A673 (cell line): ENCODE results near the gene RELL2. TPM values are rescaled to one million over a fixed set of nuclear protein-coding genes. Genes with fewer than 3 reads are reported as not detected.

Experiments
- BruUV-seq: library from RNA; stranded (reverse); fragments of 400-500 nt; replicated peaks from 2 replicates; lab custom pipeline; 2021; lab: Mats Ljungman, UMichigan
- CTCF ChIA-PET: fragments of 300-600 bp; sonication (Branson Sonifier 250); formaldehyde crosslinking; loops from one replicate; lab custom pipeline; 2022; ENCODE audit warnings: antibody characterized with exemption; lab: Charles Lee
- POLR2A ChIA-PET: fragments of 300-600 bp; sonication (Branson Sonifier 250); formaldehyde crosslinking; loops from one replicate; lab custom pipeline; 2022; ENCODE audit warnings: antibody characterized with exemption; ENCODE audit not compliant: low non-redundant PET; lab: Charles Lee
- DNase-seq: peaks from one replicate; pipeline ENCODE4 v3.0.0-alpha.2; 2015; ENCODE audit warnings: low spot score
- H3K27ac ChIP-seq: fragments of 200-600 bp; sonication (generic); 2 replicates; pipeline ENCODE4 v1.5.1; 2016; ENCODE audit warnings: mixed run types, low read depth, mild to moderate bottlenecking, mixed read lengths, antibody characterized with exemption, low read length; ENCODE audit not compliant: poor library complexity, severe bottlenecking
- H3K27me3 ChIP-seq: fragments of 200-600 bp; sonication (generic); replicated peaks from 2 replicates; pipeline ENCODE4 v1.6.1; 2017; ENCODE audit warnings: mixed run types, low read depth, mild to moderate bottlenecking, mixed read lengths, antibody characterized with exemption, low read length; ENCODE audit not compliant: insufficient read depth, poor library complexity
- H3K36me3 ChIP-seq: fragments of 200-600 bp; sonication (generic); 2 replicates; pipeline ENCODE4 v1.6.1; 2016; ENCODE audit warnings: mixed run types, mild to moderate bottlenecking, mixed read lengths, antibody characterized with exemption, low read length; ENCODE audit not compliant: insufficient read depth, poor library complexity, severe bottlenecking
- H3K4me1 ChIP-seq: fragments of 200-600 bp; sonication (generic); 2 replicates; pipeline ENCODE4 v1.6.1; 2017; ENCODE audit warnings: mixed run types, mild to moderate bottlenecking, mixed read lengths, antibody characterized with exemption, low read length; ENCODE audit not compliant: insufficient read depth, poor library complexity, severe bottlenecking
- H3K4me3 ChIP-seq: fragments of 200-600 bp; sonication (generic); 2 replicates; pipeline ENCODE4 v1.5.1; 2016; ENCODE audit warnings: low read depth, mixed run types, mild to moderate bottlenecking, mixed read lengths, low read length; ENCODE audit not compliant: poor library complexity, severe bottlenecking
- H3K9me3 ChIP-seq: fragments of 200-600 bp; sonication (generic); 2 replicates; pipeline ENCODE4 v1.6.1; 2016; ENCODE audit warnings: mixed run types, low read depth, mild to moderate bottlenecking, mixed read lengths, antibody characterized with exemption, low read length; ENCODE audit not compliant: poor library complexity, severe bottlenecking
- EZH2 ChIP-seq: fragments of 200-600 bp; sonication (generic); IDR thresholded peaks from 2 replicates; pipeline ENCODE4 v1.6.1; 2017; ENCODE audit warnings: borderline replicate concordance, low read depth, mild to moderate bottlenecking, mixed read lengths, antibody characterized with exemption, low read length; ENCODE audit not compliant: poor library complexity, severe bottlenecking
- intact Hi-C: fragments of 100-400 bp; cut with micrococcal nuclease; formaldehyde crosslinking; loops from one replicate; pipeline ENCODE4 v1.10.0; 2022; ENCODE audit not compliant: unreplicated experiment
- total RNA-seq: library from RNA; stranded (reverse); gene quantifications from 2 replicates; pipeline ENCODE4 v1.2.3, GENCODE V29; 2021
- TF ChIP-seq, protein P1 (sequence below): fragments of 300-800, 200-600 bp; sonication (generic); conservative IDR thresholded peaks from 2 replicates; pipeline ENCODE4 v1.5.1; 2017; ENCODE audit warnings: low read depth, mild to moderate bottlenecking, antibody characterized with exemption, low read length, moderate library complexity, mixed read lengths

RELL2 gene
- total RNA-seq, 1 experiment from 2014 or later = 4.7 TPM

DNA sequence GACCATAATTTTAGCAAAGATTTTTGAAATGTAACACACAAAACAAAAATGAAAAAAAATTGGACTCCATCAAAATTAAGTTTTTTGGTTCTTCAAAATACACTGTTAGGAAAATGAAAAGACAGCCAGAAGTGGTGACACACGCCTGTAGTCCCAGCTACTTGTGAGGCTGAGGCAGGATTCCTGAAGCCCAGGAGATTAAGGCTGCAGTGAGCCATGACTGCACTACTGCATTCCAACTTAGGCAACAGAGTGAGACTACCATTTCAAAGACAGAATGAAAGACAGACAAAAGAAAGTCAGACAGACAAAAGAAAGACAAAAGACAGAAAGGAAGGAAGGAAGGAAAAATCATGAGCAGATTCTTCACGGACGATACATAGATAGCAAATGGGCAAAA, 25.5 kb upstream of the RELL2 start:
- no peak for TF ChIP-seq EZH2
- TF ChIP-seq, protein P1, sequence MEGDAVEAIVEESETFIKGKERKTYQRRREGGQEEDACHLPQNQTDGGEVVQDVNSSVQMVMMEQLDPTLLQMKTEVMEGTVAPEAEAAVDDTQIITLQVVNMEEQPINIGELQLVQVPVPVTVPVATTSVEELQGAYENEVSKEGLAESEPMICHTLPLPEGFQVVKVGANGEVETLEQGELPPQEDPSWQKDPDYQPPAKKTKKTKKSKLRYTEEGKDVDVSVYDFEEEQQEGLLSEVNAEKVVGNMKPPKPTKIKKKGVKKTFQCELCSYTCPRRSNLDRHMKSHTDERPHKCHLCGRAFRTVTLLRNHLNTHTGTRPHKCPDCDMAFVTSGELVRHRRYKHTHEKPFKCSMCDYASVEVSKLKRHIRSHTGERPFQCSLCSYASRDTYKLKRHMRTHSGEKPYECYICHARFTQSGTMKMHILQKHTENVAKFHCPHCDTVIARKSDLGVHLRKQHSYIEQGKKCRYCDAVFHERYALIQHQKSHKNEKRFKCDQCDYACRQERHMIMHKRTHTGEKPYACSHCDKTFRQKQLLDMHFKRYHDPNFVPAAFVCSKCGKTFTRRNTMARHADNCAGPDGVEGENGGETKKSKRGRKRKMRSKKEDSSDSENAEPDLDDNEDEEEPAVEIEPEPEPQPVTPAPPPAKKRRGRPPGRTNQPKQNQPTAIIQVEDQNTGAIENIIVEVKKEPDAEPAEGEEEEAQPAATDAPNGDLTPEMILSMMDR = no peak
- no peaks in the 10 kb centered on the region for H3K9me3 ChIP-seq
- no peaks in the 10 kb centered on the region for H3K36me3 ChIP-seq
- H3K4me3 ChIP-seq = no peak overlapping the region
- POLR2A ChIA-PET = interaction anchor here (0.6 kb wide), 1 partner anchor 393 kb away, joined by 4 read pairs; no protein-coding TSS in a partner anchor
- no peaks in the 10 kb centered on the region for H3K27me3 ChIP-seq
- intact Hi-C loops = no loop called here
- H3K4me1 ChIP-seq = peaks cover 13% of the 10 kb centered on the region
- BruUV-seq = no TSS peak
- no peak for DNase-seq
- CTCF ChIA-PET = no interaction called here
- H3K27ac ChIP-seq = no peak overlapping the region

DNA sequence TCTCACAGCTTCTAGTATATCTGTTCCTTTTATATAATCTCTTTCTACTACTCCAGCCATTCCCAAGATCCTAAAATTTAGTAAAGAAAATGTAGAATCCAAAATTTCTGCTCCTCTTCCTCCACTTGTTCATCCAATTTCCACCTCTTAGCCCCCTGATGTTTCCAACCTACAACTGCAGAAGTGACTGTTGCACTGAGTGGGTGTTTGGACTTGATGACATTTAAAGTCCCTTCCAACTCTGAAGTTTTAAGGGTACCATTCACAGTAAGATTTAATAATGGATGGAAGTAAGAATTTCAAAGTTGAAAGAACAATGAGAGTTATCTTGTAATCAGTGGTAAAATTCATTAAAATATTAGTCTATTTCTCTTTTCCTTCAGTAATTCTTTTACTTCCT, 23.5 kb upstream of the RELL2 start:
- Histone ChIP-seq H3K4me3 (no peak overlapping the region), H3K9me3 (no peaks in the 10 kb centered on the region), H3K36me3 (no peaks in the 10 kb centered on the region), H3K4me1 (peaks cover 29% of the 10 kb centered on the region), H3K27ac (no peak overlapping the region), H3K27me3 (no peaks in the 10 kb centered on the region)
- POLR2A ChIA-PET = no interaction called here
- CTCF ChIA-PET = interaction anchor here (1.7 kb wide), 1 partner anchor 46 kb away, joined by 3 read pairs; no protein-coding TSS in a partner anchor
- no TSS peak for BruUV-seq
- TF ChIP-seq EZH2 = no peak
- TF ChIP-seq, protein P1 = no peak
- intact Hi-C loops = no loop called here
- no peak for DNase-seq

DNA sequence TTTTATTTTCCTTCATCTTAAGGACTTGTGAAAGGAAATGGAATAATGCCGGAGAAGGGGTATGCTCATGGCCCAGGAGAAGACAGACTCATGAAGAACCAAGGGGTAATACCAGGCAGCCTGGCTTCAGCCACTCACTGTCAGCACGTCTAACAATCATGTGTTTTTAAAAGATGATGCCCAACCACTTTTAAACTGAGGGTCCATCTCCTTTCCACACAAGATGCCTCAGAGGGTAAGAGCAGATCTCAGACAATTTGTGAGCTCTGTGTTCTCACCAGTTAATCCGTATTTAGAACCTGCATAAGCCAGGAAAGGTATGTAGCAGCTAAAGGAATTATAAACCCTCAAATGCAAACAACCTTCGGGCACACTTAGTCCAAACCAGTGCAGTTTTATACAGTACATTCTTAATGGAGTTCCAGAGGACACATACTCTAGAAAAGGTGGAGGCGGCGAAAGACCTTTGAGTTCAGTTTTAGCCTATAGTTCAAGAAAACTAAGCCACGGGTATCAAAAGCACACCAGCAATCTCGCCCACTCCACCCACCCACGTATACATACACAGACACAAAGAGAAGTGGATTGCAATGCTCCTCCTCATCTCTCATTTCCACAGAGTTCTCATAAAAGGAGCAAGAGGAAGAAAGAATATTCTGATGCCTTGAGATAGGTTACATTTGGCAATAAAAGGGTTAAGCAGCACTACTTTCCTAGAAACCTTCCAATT, 20.6 kb upstream of the RELL2 start:
- no TSS peak for BruUV-seq
- ChIA-PET CTCF (interaction anchor here (0.6 to 1.1 kb wide), 2 partner anchors 24 to 103 kb away, joined by 3 to 5 read pairs; no protein-coding TSS in a partner anchor), POLR2A (interaction anchor here (0.7 kb wide), 1 partner anchor 13 kb away, joined by 3 read pairs; no protein-coding TSS in a partner anchor)
- Histone ChIP-seq H3K4me1 (peaks cover 33% of the 10 kb centered on the region), H3K9me3 (no peaks in the 10 kb centered on the region), H3K27me3 (no peaks in the 10 kb centered on the region), H3K36me3 (peaks cover 9% of the 10 kb centered on the region), H3K27ac (no peak overlapping the region), H3K4me3 (no peak overlapping the region)
- no peak for DNase-seq
- intact Hi-C loops = no loop called here
- no peak for TF ChIP-seq EZH2
- TF ChIP-seq, protein P1 = no peak
